CD14-positive monocyte (primary cell): ENCODE data around the gene GGTLC1. TPM values are rescaled to one million over a fixed set of nuclear protein-coding genes. Genes with fewer than 3 reads are reported as not detected.
"Not testable (repeated sequence)": the region's sequence is repeated elsewhere in the genome, so short reads cannot be mapped to it uniquely, and the experiment has no call there.

Experiments
- DNase-seq, 3 donors: peaks; one replicate each; pipeline ENCODE4 v3.0.0-alpha.2; 2011 to 2022
- H2AFZ ChIP-seq: 2 replicates; pipeline ENCODE4 v1.6.0; 2012; ENCODE audit warnings: mild to moderate bottlenecking, low read depth, low read length, inconsistent platforms; ENCODE audit not compliant: insufficient read depth, poor library complexity, severe bottlenecking
- H3K27ac ChIP-seq, 2 donors: 1 replicate in 1 of 2; 2 replicates in 1 of 2; pipeline ENCODE4 v1.5.1; 2012 to 2013; ENCODE audit warnings: low read length in 2 of 2, control low read depth in 1 of 2, inconsistent platforms in 1 of 2, low read depth in 1 of 2, mild to moderate bottlenecking in 1 of 2
- H3K27me3 ChIP-seq, 2 donors: one replicate each; pipeline versions ENCODE4 v1.6.0 to v1.6.1; 2011 to 2013; ENCODE audit warnings: low read length in 2 of 2; ENCODE audit not compliant: control insufficient read depth in 2 of 2, insufficient read depth in 2 of 2
- H3K36me3 ChIP-seq, 2 donors: replicated peaks in 1 of 2; 1 replicate in 1 of 2; 2 replicates in 1 of 2; pipeline versions ENCODE4 v1.5.1 to v1.6.1; 2012 to 2013; ENCODE audit warnings: low read length in 2 of 2, control low read depth in 1 of 2, inconsistent platforms in 1 of 2, mild to moderate bottlenecking in 1 of 2; ENCODE audit not compliant: insufficient read depth in 2 of 2, control insufficient read depth in 1 of 2
- H3K4me1 ChIP-seq, 2 donors: 1 replicate in 1 of 2; 2 replicates in 1 of 2; pipeline versions ENCODE4 v1.5.1 to v1.6.1; 2012 to 2013; ENCODE audit warnings: low read length in 2 of 2, control low read depth in 1 of 2, inconsistent platforms in 1 of 2, mild to moderate bottlenecking in 1 of 2, moderate library complexity in 1 of 2; ENCODE audit not compliant: insufficient read depth in 2 of 2, control insufficient read depth in 1 of 2
- H3K4me2 ChIP-seq: replicated peaks from 2 replicates; pipeline ENCODE3; 2012; ENCODE audit warnings: low read length, moderate library complexity, mild to moderate bottlenecking; ENCODE audit not compliant: poor library complexity, severe bottlenecking; ENCODE audit errors: extremely low read depth
- H3K4me3 ChIP-seq, 3 experiments: fragments of 200-600 bp in 1 of 3; sonication (generic) in 1 of 3; replicated peaks in 1 of 3; 1 replicate in 2 of 3; 2 replicates in 1 of 3; pipeline ENCODE4 v1.5.1; 2011 to 2013; ENCODE audit warnings: low read length in 3 of 3, mild to moderate bottlenecking in 3 of 3, control low read depth in 2 of 3, low read depth in 2 of 3, inconsistent platforms in 1 of 3, moderate library complexity in 1 of 3
- H3K79me2 ChIP-seq: 2 replicates; pipeline ENCODE4 v1.6.0; 2012; ENCODE audit warnings: mild to moderate bottlenecking, control low read depth, inconsistent platforms, low read length, moderate library complexity; ENCODE audit not compliant: insufficient read depth
- H3K9ac ChIP-seq: 2 replicates; pipeline ENCODE4 v1.6.0; 2017; ENCODE audit warnings: low read length, mild to moderate bottlenecking; ENCODE audit not compliant: insufficient read depth, poor library complexity, severe bottlenecking
- H3K9me3 ChIP-seq, 2 donors: replicated peaks in 1 of 2; 1 replicate in 1 of 2; 2 replicates in 1 of 2; pipeline versions ENCODE4 v1.5.1 to v1.6.1; 2012 to 2013; ENCODE audit warnings: low read length in 2 of 2, control low read depth in 1 of 2; ENCODE audit not compliant: control insufficient read depth in 1 of 2, insufficient read depth in 1 of 2
- H4K20me1 ChIP-seq: 2 replicates; pipeline ENCODE4 v1.6.0; 2012; ENCODE audit warnings: mild to moderate bottlenecking, low read length, control low read depth, moderate library complexity; ENCODE audit not compliant: insufficient read depth
- H3K27ac Mint-ChIP-seq, 7 donors: one replicate each; pipeline ENCODE4 v1.8.0; 2020; ENCODE audit warnings: mild to moderate bottlenecking in 7 of 7, mixed read lengths in 7 of 7, moderate library complexity in 6 of 7, inconsistent platforms in 2 of 7
- H3K27me3 Mint-ChIP-seq, 3 donors: one replicate each; pipeline ENCODE4 v1.8.0; 2021 to 2022; ENCODE audit warnings: low read depth in 3 of 3, mild to moderate bottlenecking in 3 of 3, mixed read lengths in 3 of 3, moderate library complexity in 3 of 3, inconsistent platforms in 1 of 3
- H3K36me3 Mint-ChIP-seq, 2 donors: one replicate each; pipeline ENCODE4 v1.8.0; 2020; ENCODE audit warnings: mixed read lengths in 2 of 2, inconsistent platforms in 1 of 2, mild to moderate bottlenecking in 1 of 2
- H3K4me1 Mint-ChIP-seq: one replicate; pipeline ENCODE4 v1.8.0; 2020; ENCODE audit warnings: mild to moderate bottlenecking, mixed read lengths
- H3K4me3 Mint-ChIP-seq, 2 donors: one replicate each; pipeline ENCODE4 v1.8.0; 2020; ENCODE audit warnings: mild to moderate bottlenecking in 2 of 2, mixed read lengths in 2 of 2, moderate library complexity in 1 of 2
- H3K9me3 Mint-ChIP-seq, 7 donors: one replicate each; pipeline ENCODE4 v1.8.0; 2020 to 2022; ENCODE audit warnings: mixed read lengths in 7 of 7, mild to moderate bottlenecking in 6 of 7, moderate library complexity in 6 of 7, inconsistent platforms in 2 of 7
- WGBS: methylation state at CpG from one replicate; pipeline ENCODE4 v1.1.5; 2013; ENCODE audit warnings: missing lambda C conversion rate; ENCODE audit not compliant: insufficient coverage; 5-methylcytosine and 5-hydroxymethylcytosine counted together
- intact Hi-C, 2 donors: fragments of 100-400 bp; cut with micrococcal nuclease; formaldehyde crosslinking; loops; one replicate each; pipeline versions ENCODE4 v1.15.0 to v1.15.1; 2023
- polyA plus RNA-seq, 3 donors: library from polyadenylated mRNA; depleted of rRNA in 1 of 3; unstranded in 2 of 3; stranded (reverse) in 1 of 3; fragments of 300-500 nt in 2 of 3; fragments of >200 nt in 1 of 3; fragmentation: Illumina TruSeq in 2 of 3; gene quantifications; 1 replicate in 2 of 3; 2 replicates in 1 of 3; pipeline ENCODE4 v1.2.3, GENCODE V29; 2012 to 2021
- TF ChIP-seq, protein P1 (sequence below): fragments of 200-600 bp; IDR thresholded peaks from one replicate; pipeline ENCODE4 v1.8.0; 2022; ENCODE audit warnings: antibody characterized with exemption, mild to moderate bottlenecking

GGTLC1 gene
- polyA plus RNA-seq, 3 donors = not detected

DNA sequence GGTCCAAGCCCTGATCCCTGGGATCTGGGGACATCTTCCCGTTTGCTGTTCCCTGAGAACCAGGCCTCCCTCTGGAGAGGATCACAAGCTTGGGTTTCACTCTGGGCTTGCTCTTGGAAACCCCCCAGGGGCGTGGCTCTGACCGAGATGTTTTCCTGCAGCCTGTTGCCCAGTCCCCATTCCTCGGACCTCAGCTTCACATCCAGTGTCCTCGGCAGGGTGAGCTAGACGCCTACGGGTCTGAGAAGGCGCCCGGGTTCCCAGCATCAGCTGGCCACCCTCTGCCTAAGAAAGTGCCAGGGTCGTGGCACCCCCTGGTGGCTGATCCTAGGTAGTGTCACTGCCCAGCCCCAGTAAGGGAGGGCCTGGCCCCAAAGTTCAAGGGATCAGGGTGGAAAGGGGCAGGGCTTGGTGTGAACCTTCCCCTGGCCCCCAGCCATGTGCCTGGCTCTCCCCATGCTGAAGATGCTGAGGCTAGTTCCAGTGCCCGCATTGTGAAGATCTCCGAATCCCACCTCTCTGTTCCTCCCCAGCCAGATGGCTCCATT lies 4.0 kb downstream of the GGTLC1 start:
- H3K27ac Mint-ChIP-seq, H2AFZ ChIP-seq, intact Hi-C loops, H3K4me1 Mint-ChIP-seq, H3K9ac ChIP-seq, H3K9me3 Mint-ChIP-seq, H3K36me3 ChIP-seq, H3K27me3 ChIP-seq, H3K36me3 Mint-ChIP-seq, H3K27me3 Mint-ChIP-seq, H3K4me3 Mint-ChIP-seq, H3K9me3 ChIP-seq, H3K79me2 ChIP-seq, H4K20me1 ChIP-seq, H3K4me3 ChIP-seq, H3K4me2 ChIP-seq, H3K4me1 ChIP-seq, DNase-seq, H3K27ac ChIP-seq: not testable (repeated sequence)
- TF ChIP-seq, protein P1, sequence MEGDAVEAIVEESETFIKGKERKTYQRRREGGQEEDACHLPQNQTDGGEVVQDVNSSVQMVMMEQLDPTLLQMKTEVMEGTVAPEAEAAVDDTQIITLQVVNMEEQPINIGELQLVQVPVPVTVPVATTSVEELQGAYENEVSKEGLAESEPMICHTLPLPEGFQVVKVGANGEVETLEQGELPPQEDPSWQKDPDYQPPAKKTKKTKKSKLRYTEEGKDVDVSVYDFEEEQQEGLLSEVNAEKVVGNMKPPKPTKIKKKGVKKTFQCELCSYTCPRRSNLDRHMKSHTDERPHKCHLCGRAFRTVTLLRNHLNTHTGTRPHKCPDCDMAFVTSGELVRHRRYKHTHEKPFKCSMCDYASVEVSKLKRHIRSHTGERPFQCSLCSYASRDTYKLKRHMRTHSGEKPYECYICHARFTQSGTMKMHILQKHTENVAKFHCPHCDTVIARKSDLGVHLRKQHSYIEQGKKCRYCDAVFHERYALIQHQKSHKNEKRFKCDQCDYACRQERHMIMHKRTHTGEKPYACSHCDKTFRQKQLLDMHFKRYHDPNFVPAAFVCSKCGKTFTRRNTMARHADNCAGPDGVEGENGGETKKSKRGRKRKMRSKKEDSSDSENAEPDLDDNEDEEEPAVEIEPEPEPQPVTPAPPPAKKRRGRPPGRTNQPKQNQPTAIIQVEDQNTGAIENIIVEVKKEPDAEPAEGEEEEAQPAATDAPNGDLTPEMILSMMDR = peak; percentile 21
- WGBS = 85% methylated on average over 3 of the region's 12 CpGs

DNA sequence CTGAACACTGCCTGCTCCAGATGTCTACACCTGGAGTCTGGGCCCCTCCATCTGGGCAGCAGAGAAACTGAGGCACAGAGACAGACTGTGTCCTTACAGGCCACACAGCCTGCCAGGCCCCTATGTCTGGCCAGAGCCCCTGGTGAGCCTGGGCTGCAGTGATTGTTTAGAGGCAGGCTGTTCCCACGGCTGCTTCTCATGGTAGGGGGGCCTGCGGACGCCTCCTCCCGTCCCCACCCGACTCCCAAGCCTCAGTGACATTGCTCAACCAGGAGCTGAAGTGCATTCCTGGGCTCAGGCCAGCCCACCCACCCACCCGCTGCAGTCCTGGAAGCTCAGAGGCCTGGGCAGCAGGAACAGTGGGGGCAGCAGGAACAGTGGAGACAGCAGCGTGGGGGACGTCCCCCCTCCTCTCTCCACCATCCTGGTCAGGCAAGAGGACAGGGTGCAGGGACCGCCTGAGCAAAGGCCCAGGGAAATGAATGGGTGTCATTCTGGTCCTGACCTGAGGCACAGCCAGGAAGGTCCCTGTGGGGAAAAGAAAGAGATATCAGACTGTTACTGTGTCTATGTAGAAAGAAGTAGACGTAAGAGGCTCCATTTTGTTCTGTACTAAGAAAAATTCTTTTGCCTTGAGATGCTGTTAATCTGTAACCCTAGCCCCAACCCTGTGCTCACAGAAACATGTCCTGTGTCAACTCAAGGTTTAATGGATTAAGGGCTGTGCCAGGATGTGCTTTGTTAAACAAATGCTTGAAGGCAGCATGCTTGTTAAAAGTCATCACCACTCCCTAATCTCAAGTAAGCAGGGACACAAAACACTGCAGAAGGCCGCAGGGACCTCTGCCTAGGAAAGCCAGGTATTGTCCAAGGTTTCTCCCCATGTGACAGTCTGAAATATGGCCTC lies 6.2 kb downstream of the GGTLC1 start:
- H3K79me2 ChIP-seq, H3K27ac ChIP-seq, DNase-seq, H2AFZ ChIP-seq, H3K9ac ChIP-seq, H3K9me3 ChIP-seq, H3K9me3 Mint-ChIP-seq, H3K4me3 Mint-ChIP-seq, H3K4me1 Mint-ChIP-seq, H3K27me3 Mint-ChIP-seq, H3K27ac Mint-ChIP-seq, H3K4me2 ChIP-seq, intact Hi-C loops, H4K20me1 ChIP-seq, H3K36me3 Mint-ChIP-seq, H3K4me1 ChIP-seq, H3K27me3 ChIP-seq, H3K4me3 ChIP-seq, H3K36me3 ChIP-seq: not testable (repeated sequence)
- WGBS = 100% methylated on average over 1 of the region's 11 CpGs

DNA sequence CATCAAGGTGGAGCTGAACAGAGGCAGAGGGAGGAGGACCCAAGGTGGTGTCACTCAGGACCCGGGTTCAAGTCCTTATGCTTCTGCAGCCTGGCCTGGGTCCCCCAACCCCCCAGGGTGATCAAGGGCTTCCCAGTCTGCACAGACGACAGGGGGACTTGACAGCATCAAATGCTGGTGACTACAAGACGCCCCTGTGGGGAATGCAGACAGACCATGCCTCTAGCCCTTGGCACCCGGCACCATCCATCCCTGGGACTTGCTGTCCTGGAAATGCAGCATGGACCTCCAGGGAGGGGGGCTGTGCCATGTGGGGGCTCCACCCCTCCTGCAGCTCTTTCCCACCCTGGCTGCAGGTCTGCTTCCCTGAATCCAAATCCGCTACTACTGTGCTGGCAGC lies 7.1 kb downstream of the GGTLC1 start:
- H3K27me3 Mint-ChIP-seq, H3K9ac ChIP-seq, H3K79me2 ChIP-seq, H2AFZ ChIP-seq, H3K9me3 ChIP-seq, H3K36me3 ChIP-seq, H3K4me3 Mint-ChIP-seq, H4K20me1 ChIP-seq, DNase-seq, H3K4me1 Mint-ChIP-seq, H3K27ac ChIP-seq, H3K36me3 Mint-ChIP-seq, intact Hi-C loops, H3K27me3 ChIP-seq, H3K27ac Mint-ChIP-seq, H3K4me3 ChIP-seq, H3K9me3 Mint-ChIP-seq, H3K4me1 ChIP-seq, H3K4me2 ChIP-seq: not testable (repeated sequence)
- 84% methylated on average over 4 of the region's 5 CpGs for WGBS

DNA sequence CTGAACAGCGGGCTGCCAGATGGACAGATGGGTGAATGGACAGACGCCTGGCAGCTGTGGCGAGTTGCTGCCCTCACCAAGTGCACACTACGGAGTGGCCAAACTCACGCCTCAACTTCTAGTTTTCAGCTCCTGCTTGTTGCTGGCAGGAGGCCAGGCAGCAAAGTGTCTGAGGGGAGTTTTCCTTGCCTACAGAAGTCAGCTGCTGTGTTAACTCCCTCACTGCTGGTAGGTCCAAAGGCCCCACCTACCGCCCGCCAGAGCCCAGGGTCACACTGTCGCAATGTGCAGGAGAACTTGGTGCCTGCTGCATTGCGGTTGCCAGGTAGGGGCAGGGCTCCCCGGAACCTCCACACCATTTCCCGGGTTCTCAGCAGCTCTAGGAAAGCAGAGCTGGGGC lies 7.6 kb downstream of the GGTLC1 start:
- H3K27ac Mint-ChIP-seq, H4K20me1 ChIP-seq, intact Hi-C loops, H3K27me3 Mint-ChIP-seq, DNase-seq, H3K79me2 ChIP-seq, H3K27me3 ChIP-seq, H3K27ac ChIP-seq, H3K36me3 Mint-ChIP-seq, H3K4me3 Mint-ChIP-seq, H3K4me1 ChIP-seq, H3K4me3 ChIP-seq, H3K9me3 Mint-ChIP-seq, H3K9me3 ChIP-seq, H3K4me1 Mint-ChIP-seq, H3K9ac ChIP-seq, H2AFZ ChIP-seq, H3K4me2 ChIP-seq, H3K36me3 ChIP-seq: not testable (repeated sequence)
- WGBS = 87% methylated on average over 9 of the region's 11 CpGs
